ENCODE measurements around the gene CENPO. TPM values are rescaled to one million over a fixed set of nuclear protein-coding genes. Genes with fewer than 3 reads are reported as not detected.
A peak's percentile ranks its signal among the peaks of the same experiment; 100 is the strongest.

Gene CENPO
- total and polyA plus RNA-seq, 2 of the 4 experiments (the other 2 are of a cell fraction): 20.1 to 27.2 TPM

DNA sequence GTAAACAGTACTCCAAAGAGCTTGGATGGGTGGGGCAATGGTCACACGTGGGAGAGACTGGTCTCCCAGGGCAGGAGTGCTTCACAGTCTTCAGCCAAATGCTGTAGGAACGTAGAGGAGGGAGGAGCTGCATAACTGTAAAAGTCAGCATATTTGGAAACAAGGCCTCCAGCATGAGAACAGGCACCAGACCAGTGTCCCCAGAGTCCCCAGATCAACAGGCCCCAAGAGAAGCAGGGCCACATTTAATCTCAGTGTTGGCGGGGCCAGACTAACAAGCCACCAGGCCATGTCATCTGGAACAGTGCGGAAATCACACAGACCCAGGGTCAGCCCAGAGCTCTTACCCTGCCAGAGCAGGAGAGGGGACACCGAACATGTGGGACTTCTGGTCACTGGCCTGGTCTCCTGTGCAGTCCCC lies 63.6 kb downstream of the CENPO start:
- Histone ChIP-seq H2BK5ac (ENCODE audit: low read depth, low read length, poor library complexity, severe bottlenecking) (no peak overlapping the region), H3K4me3 (ENCODE audit: insufficient read depth, low read depth, low read length) (no peak overlapping the region), H2AK5ac (ENCODE audit: low read depth, low read length) (0 out of 2 replicates have a peak overlapping the region, but pooled peaks have one; percentile 53), H4K20me1 (ENCODE audit: insufficient read depth, low read length) (0 out of 2 replicates have a peak, but pooled peaks cover 3% of the 10 kb centered on the region), H4K5ac (ENCODE audit: low read depth, low read length) (no peak overlapping the region), H2BK15ac (ENCODE audit: low read depth, low read length) (no peak overlapping the region), H3K36me3 (ENCODE audit: control insufficient read depth, insufficient read depth, low read length) (no peaks in the 10 kb centered on the region; the same call in 1 of the 2 replicates), H3K79me1 (ENCODE audit: low read depth in 1 of 2, low read length in 2 of 2) (peaks cover 2 to 16% of the 10 kb centered on the region in 2 experiments; a peak in 2 of 4 replicates), H3K27me3 (ENCODE audit: control insufficient read depth, insufficient read depth, low read length) (no peaks in the 10 kb centered on the region), H2AK9ac (replicated peaks; ENCODE audit: low read depth, low read length, poor library complexity) (no peak overlapping the region), H3K4me1 (ENCODE audit: control insufficient read depth, insufficient read depth, low read length) (peaks cover 26% of the 10 kb centered on the region), H3K27ac (ENCODE audit: insufficient read depth, low read length) (no peak overlapping the region), H2BK120ac (ENCODE audit: low read depth, low read length) (no peak overlapping the region), H3K18ac (ENCODE audit: low read depth, low read length) (no peak overlapping the region), H2BK20ac (ENCODE audit: low read depth, low read length) (no peak overlapping the region), H4K91ac (ENCODE audit: insufficient read depth, low read depth, low read length) (no peak overlapping the region), H3K23ac (ENCODE audit: low read depth, low read length) (no peak overlapping the region), H3K4ac (ENCODE audit: low read depth, low read length) (peak overlapping the region; percentile 5; the same call in 1 of the 2 replicates), H3K4me2 (ENCODE audit: low read depth, low read length) (no peak overlapping the region), H2AFZ (replicated peaks; ENCODE audit: low read length, poor library complexity) (no peak overlapping the region), H3K14ac (replicated peaks; ENCODE audit: low read depth, low read length) (peak overlapping the region; percentile 19; the same call in 1 of the 2 replicates), H3K56ac (ENCODE audit: extremely low read depth, insufficient read depth, low read length) (no peak overlapping the region), H3K9ac (ENCODE audit: low read depth, low read length) (no peak overlapping the region), H3K9me3 (ENCODE audit: control insufficient read depth, insufficient read depth, low read length) (no peaks in the 10 kb centered on the region), H3K9me1 (ENCODE audit: insufficient read depth, low read length) (peaks cover 20% of the 10 kb centered on the region), H4K8ac (ENCODE audit: low read depth in 2 of 2, low read length in 2 of 2) (peak overlapping the region in 1 of 2 experiments; percentile 19; a peak in 1 of 4 replicates)
- POLR2A ChIA-PET (ENCODE audit: unreplicated experiment): no interaction called here
- CTCF ChIA-PET: no interaction called here
- intact Hi-C loops (cut with micrococcal nuclease): no loop called here
- dilution Hi-C loops (cut with HindIII; ENCODE audit: low sequenced_read_pairs, unreplicated experiment): no loop called here
- 42% methylated on average over 2 of the region's 5 CpGs; no CpG with 5 or more reads in 1 of the 2 experiments for WGBS, 2 experiments (ENCODE audit: extremely low coverage in 2 of 2, insufficient read length in 1 of 2)
- no peak for DNase-seq
- ATAC-seq (ENCODE audit: low read depth): peak; percentile 41; the same call in 1 of the 2 replicates
- TF ChIP-seq RCOR1 (IDR thresholded peaks at IDR 0.05; ENCODE audit: insufficient replicate concordance, low read length): no peak
- TF ChIP-seq CEBPB (IDR thresholded peaks at IDR 0.05; ENCODE audit: low read depth, low read length): no peak
- no peak for TF ChIP-seq POLR2A (IDR thresholded peaks at IDR 0.05; ENCODE audit: low read depth, low read length)
- no peak for TF ChIP-seq RFX5 (IDR thresholded peaks at IDR 0.05; ENCODE audit: low read depth, low read length)
- no peak for TF ChIP-seq MXI1 (IDR thresholded peaks at IDR 0.05; ENCODE audit: borderline replicate concordance, low read depth, low read length)
- TF ChIP-seq NFE2L2 (IDR thresholded peaks at IDR 0.05; ENCODE audit: low read depth, low read length): no peak
- TF ChIP-seq, protein P1, sequence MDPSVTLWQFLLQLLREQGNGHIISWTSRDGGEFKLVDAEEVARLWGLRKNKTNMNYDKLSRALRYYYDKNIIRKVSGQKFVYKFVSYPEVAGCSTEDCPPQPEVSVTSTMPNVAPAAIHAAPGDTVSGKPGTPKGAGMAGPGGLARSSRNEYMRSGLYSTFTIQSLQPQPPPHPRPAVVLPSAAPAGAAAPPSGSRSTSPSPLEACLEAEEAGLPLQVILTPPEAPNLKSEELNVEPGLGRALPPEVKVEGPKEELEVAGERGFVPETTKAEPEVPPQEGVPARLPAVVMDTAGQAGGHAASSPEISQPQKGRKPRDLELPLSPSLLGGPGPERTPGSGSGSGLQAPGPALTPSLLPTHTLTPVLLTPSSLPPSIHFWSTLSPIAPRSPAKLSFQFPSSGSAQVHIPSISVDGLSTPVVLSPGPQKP (IDR thresholded peaks at IDR 0.05; ENCODE audit: borderline replicate concordance, low read depth, low read length): no peak
- TF ChIP-seq, protein P2, sequence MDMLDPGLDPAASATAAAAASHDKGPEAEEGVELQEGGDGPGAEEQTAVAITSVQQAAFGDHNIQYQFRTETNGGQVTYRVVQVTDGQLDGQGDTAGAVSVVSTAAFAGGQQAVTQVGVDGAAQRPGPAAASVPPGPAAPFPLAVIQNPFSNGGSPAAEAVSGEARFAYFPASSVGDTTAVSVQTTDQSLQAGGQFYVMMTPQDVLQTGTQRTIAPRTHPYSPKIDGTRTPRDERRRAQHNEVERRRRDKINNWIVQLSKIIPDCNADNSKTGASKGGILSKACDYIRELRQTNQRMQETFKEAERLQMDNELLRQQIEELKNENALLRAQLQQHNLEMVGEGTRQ (IDR thresholded peaks at IDR 0.05; ENCODE audit: low read depth, low read length): no peak
- no peak for TF ChIP-seq RAD21 (IDR thresholded peaks at IDR 0.05; ENCODE audit: low read length)
- TF ChIP-seq CHD1 (IDR thresholded peaks at IDR 0.05; ENCODE audit: low read depth, low read length): no peak
- TF ChIP-seq, protein P3, sequence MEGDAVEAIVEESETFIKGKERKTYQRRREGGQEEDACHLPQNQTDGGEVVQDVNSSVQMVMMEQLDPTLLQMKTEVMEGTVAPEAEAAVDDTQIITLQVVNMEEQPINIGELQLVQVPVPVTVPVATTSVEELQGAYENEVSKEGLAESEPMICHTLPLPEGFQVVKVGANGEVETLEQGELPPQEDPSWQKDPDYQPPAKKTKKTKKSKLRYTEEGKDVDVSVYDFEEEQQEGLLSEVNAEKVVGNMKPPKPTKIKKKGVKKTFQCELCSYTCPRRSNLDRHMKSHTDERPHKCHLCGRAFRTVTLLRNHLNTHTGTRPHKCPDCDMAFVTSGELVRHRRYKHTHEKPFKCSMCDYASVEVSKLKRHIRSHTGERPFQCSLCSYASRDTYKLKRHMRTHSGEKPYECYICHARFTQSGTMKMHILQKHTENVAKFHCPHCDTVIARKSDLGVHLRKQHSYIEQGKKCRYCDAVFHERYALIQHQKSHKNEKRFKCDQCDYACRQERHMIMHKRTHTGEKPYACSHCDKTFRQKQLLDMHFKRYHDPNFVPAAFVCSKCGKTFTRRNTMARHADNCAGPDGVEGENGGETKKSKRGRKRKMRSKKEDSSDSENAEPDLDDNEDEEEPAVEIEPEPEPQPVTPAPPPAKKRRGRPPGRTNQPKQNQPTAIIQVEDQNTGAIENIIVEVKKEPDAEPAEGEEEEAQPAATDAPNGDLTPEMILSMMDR (conservative IDR thresholded peaks at IDR 0.05; ENCODE audit: low read depth, low read length): no peak
- no peak for TF ChIP-seq MAFK (IDR thresholded peaks at IDR 0.05; ENCODE audit: low read depth, low read length)
- no peak for TF ChIP-seq MAZ (IDR thresholded peaks at IDR 0.05; ENCODE audit: borderline replicate concordance, low read depth, low read length)
- TF ChIP-seq SMC3 (IDR thresholded peaks at IDR 0.05; ENCODE audit: low read depth, low read length): no peak
- no peak for TF ChIP-seq BHLHE40 (IDR thresholded peaks at IDR 0.05; ENCODE audit: low read depth, low read length)
- TF ChIP-seq FOS (IDR thresholded peaks at IDR 0.05; ENCODE audit: low read depth, low read length): no peak
- in situ Hi-C loops (cut with MboI; ENCODE audit: low sequenced_read_pairs): no loop called here
- no TSS peak for BruUV-seq (replicated peaks)
